Motor neuron (in vitro differentiated cells): Measurements from ENCODE around the gene SHROOM1. TPM values are rescaled to one million over a fixed set of nuclear protein-coding genes. Genes with fewer than 3 reads are reported as not detected.
A peak's percentile ranks its signal among the peaks of the same experiment; 100 is the strongest.

Experiments used
- ATAC-seq, 8 experiments: fragments of 200-7000 bp; cut with Tn5 transposase; replicated peaks in 6 of 8; 2 replicates each; pipeline ENCODE4 v1.8.0; 2021; ENCODE audit warnings: mild to moderate bottlenecking in 8 of 8, moderate library complexity in 8 of 8
- H3K27ac ChIP-seq, 2 donors: fragments of 250-450 bp; sonication (Bioruptor Pico); 2 replicates each; pipeline ENCODE4 v1.9.0; 2021; ENCODE audit warnings: antibody characterized with exemption in 2 of 2, mild to moderate bottlenecking in 2 of 2, moderate library complexity in 1 of 2
- H3K4me1 ChIP-seq, 2 donors: fragments of 250-450 bp; sonication (Bioruptor Pico); replicated peaks in 1 of 2; 2 replicates each; pipeline ENCODE4 v1.6.1; 2021; ENCODE audit warnings: antibody characterized with exemption in 2 of 2, mild to moderate bottlenecking in 2 of 2, moderate library complexity in 1 of 2
- H3K4me3 ChIP-seq, 5 donors: fragments of 250-450 bp; sonication (Bioruptor Pico); 2 replicates each; pipeline ENCODE4 v1.9.0; 2021; ENCODE audit warnings: antibody characterized with exemption in 5 of 5, mild to moderate bottlenecking in 5 of 5, moderate library complexity in 4 of 5
- WGBS, 10 experiments: fragments of 450-650 bp; shearing (Covaris generic); methylation state at CpG; one replicate each; pipeline ENCODE4 v1.0.0; 2022; 5-methylcytosine and 5-hydroxymethylcytosine counted together
- in situ Hi-C, 9 experiments: fragments of 400-800 bp; cut with MboI; loops; one replicate each; pipeline ENCODE4 v1.15.0; 2021; ENCODE audit warnings: low sequenced_read_pairs in 9 of 9, low pct_unique_long_range_greater_than_20kb in 2 of 9; ENCODE audit not compliant: unreplicated experiment in 9 of 9
- total RNA-seq, 8 experiments: library from RNA; unstranded; fragments of 300-600 nt; gene quantifications; 2 replicates each; pipeline versions ENCODE4 v1.2.3 to v1.2.4, GENCODE V29; 2022

SHROOM1 gene
- total RNA-seq, 8 experiments from 2014 or later, result 0.52 to 11.6 (median 2.2) TPM

DNA sequence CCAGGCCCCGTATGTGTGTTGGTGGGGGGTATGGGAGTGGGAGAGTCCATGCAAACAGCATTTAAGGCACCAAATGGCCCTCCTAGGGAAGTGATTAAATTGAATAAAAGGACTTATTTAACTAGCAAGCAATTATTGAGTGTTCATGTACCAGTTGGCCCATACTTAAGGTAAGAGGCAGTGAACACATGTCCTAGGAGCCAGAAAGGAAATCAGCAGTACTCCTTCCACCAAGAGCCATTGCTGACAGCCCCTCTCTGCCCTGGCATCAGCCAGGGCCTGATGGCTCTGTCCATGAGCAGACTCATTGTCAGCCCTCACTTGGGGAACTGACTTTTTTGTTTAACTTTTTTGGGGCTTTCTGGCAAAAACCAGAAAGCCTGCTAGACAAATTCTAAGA, 10.4 kb upstream of the SHROOM1 start:
- in situ Hi-C loops, result no loop called here
- no peak overlapping the region for H3K27ac ChIP-seq
- ATAC-seq, result no peak
- no peaks in the 10 kb centered on the region for H3K4me1 ChIP-seq
- WGBS, 10 experiments, result 11 to 100% (median 80%) methylated on average over 1 of the region's 1 CpG; no CpG with 5 or more reads in 5 of the 10 experiments
- H3K4me3 ChIP-seq, result no peak overlapping the region

DNA sequence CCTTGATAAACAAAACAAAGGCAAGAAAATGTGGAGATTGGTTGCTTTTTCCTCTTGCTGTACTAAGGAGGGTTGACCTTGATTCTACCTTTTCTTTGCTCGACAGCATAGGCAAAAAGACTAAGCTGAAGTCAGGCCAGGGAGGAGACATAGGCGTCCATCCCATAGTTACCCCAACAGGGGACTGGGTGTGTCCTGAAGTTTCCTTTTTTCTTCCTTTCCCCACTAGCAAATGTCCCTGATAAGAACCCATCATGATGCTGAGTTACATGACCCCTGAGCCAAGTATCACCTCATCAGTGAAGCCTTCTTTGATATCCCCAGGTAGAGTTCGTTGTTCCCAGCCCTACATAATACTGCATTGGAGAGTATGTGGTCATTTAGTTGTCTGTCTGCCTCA, 9.9 kb upstream of the SHROOM1 start:
- in situ Hi-C loops, result no loop called here
- no peak for ATAC-seq
- no peaks in the 10 kb centered on the region for H3K4me1 ChIP-seq
- WGBS, 10 experiments, result 0 to 92% (median 79%) methylated on average over 1 to 3 of the region's 3 CpGs; no CpG with 5 or more reads in 2 of the 10 experiments
- no peak overlapping the region for H3K4me3 ChIP-seq
- H3K27ac ChIP-seq, result no peak overlapping the region

GRCh38 chr5:132839426-132840301, 9.2 kb upstream of the SHROOM1 start:
- in situ Hi-C loops, result no loop called here
- ATAC-seq, result peak in 4 of 8 experiments; percentile 27 to 74 (median 50)
- Histone ChIP-seq H3K4me3 (no peak overlapping the region), H3K4me1 (no peaks in the 10 kb centered on the region), H3K27ac (no peak overlapping the region)
- WGBS, 10 experiments, result 44 to 90% (median 67%) methylated on average over 1 to 6 of the region's 8 CpGs; no CpG with 5 or more reads in 1 of the 10 experiments

- Histone ChIP-seq H3K4me3 (no peak overlapping the region), H3K27ac (no peak overlapping the region), H3K4me1 (no peaks in the 10 kb centered on the region)
- in situ Hi-C loops, result no loop called here
- no peak for ATAC-seq
- WGBS, 10 experiments, result 53 to 100% (median 74%) methylated on average over 1 to 3 of the region's 3 CpGs; no CpG with 5 or more reads in 4 of the 10 experiments
These were observed 8.3 kb upstream of the SHROOM1 start for GRCh38 chr5:132838516-132839282.

DNA sequence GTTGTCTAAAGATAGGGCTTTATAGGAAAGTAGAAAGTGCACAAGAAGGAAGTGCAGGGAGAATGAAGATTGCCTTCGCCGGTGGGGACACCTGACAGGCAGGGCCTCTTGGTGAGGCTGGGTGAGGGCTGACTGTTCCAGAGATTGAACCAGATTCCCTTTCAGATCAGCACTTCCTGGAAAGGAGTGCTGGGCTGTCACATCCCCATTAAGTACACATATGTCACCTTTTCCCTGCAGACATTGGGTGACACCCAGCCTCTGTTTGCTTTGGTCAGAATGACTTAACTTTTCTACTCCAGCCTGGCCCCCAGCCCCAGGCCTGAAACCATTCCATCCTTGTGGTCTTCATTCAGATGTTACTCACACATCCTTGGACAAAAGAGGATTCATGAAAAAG, 7.4 kb upstream of the SHROOM1 start:
- peak in 3 of 8 experiments; percentile 17 to 28 (median 26) for ATAC-seq
- WGBS, 10 experiments, result 60 to 75% (median 72%) methylated on average over 2 of the region's 2 CpGs; no CpG with 5 or more reads in 6 of the 10 experiments
- in situ Hi-C loops, result no loop called here
- H3K4me1 ChIP-seq, result no peaks in the 10 kb centered on the region
- H3K27ac ChIP-seq, result no peak overlapping the region
- no peak overlapping the region for H3K4me3 ChIP-seq

GRCh38 chr5:132836852-132837251, 6.4 kb upstream of the SHROOM1 start:
- in situ Hi-C loops, result no loop called here
- no peak overlapping the region for H3K27ac ChIP-seq
- no peak overlapping the region for H3K4me3 ChIP-seq
- ATAC-seq, result no peak
- H3K4me1 ChIP-seq, result no peaks in the 10 kb centered on the region
- WGBS, 10 experiments, result 86 to 100% (median 100%) methylated on average over 1 of the region's 1 CpG; no CpG with 5 or more reads in 6 of the 10 experiments

DNA sequence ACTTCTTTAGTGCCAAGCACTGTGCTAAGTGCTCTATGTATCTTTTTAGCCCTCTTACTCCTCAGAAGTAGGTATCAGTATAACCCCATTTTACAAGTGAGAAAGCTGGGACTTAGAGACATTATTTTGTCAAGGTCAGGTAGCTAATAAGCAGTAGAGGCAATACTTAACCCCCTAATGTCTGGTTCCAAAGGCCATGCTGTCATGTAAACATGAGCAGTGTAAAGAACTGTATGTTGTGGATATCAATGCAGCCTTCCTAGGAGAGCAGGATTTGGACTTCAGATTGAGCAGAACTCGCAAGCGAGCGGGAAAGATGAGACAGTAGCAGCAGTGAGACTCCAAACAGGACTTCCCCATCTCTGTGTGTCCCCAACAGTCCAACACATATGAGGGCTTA, 3.6 kb upstream of the SHROOM1 start:
- H3K27ac ChIP-seq, result no peak overlapping the region
- no peak for ATAC-seq
- H3K4me1 ChIP-seq, result no peaks in the 10 kb centered on the region
- H3K4me3 ChIP-seq, result no peak overlapping the region
- WGBS, 10 experiments, result 68 to 100% (median 94%) methylated on average over 1 to 3 of the region's 3 CpGs; no CpG with 5 or more reads in 2 of the 10 experiments
- in situ Hi-C loops, result no loop called here

GRCh38 chr5:132832612-132833011, 2.2 kb upstream of the SHROOM1 start:
- in situ Hi-C loops, result no loop called here
- Histone ChIP-seq H3K4me3 (no peak overlapping the region), H3K4me1 (no peaks in the 10 kb centered on the region), H3K27ac (no peak overlapping the region)
- 40 to 100% (median 70%) methylated on average over 1 to 4 of the region's 5 CpGs; no CpG with 5 or more reads in 1 of the 10 experiments for WGBS, 10 experiments
- no peak for ATAC-seq

DNA sequence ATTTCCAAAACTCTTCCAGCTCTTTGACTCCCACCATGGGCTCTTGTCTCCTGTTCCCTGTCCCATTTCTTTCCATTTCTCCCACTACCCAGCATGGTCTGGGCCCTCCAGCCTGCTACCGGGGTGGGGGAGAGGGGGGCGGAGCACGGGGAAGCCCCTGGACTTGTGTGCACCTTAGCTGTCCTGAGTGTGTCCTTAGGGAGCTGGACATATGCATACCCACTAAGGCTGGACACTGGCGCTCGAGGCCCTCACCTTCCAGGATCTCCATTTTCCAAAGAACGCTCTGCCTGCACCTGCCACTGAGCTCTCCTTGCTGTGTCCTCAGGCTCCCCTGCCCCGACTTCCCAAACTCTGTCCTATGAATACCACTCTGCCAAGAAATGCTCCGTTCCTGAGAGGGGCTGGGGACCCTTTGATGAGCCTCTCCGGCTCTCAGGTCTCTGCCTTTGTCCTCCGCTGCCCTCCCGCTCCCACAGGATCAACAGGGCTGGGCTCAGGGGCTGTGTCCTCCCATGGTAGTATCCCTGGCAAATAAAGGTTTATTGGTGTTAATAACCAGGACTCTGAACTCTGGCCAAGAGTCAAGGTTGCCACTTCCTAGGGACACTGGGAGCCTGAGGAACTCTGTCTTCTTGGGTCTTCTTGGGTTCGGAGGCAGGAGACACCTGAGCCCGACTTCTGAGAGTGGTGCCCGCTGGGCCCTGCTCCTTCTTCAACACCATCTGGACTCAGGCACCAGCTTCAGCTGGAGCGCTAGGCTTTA, 831 bp upstream of the SHROOM1 start:
- Histone ChIP-seq H3K27ac (no peak overlapping the region), H3K4me1 (no peaks in the 10 kb centered on the region), H3K4me3 (peak overlapping the region in 1 of 5 donors; percentile 56)
- no peak for ATAC-seq
- 80 to 100% (median 92%) methylated on average over 1 to 5 of the region's 15 CpGs; no CpG with 5 or more reads in 6 of the 10 experiments for WGBS, 10 experiments
- in situ Hi-C loops, result no loop called here

DNA sequence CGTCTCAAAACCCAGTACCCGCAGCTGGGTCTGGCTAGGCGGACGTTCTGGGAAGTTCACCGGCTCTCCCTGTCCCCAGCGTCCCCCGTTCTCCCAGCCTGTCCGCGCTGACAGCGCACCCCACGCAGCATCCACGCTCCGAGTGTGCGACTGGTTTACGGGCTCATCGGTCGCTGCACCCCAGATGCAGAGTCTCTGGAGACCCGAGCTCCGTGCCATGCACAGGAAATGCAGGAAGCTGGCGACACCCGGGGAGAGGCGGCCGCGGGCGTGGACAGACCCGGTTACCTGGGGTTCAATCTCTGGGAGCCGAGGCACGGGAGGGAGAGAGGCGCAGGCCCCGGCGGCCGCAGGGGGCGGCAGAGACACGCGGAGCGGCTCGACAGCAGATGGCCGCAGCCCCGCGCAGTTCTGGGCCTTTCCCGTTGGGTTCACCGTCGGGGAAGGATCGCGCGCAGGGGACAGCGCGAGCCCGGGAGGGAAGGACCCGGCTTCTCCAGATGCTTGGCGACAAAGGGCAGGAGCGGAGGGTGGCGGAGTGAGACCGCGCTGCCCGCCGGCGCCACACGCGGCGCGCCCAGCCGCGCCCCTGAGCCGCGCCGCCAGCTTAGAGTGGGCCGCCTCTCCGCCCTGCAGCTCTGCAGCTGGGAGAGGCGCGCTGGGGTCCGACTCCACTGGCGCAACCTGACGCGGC, 558 bp downstream of the SHROOM1 start:
- WGBS, 10 experiments, result 13 to 48% (median 22%) methylated on average over 3 to 9 of the region's 75 CpGs; no CpG with 5 or more reads in 6 of the 10 experiments
- Histone ChIP-seq H3K4me1 (peaks cover 0 to 5% of the 10 kb centered on the region in 2 donors), H3K4me3 (peak overlapping the region; percentile 42 to 56 (median 44)), H3K27ac (peak overlapping the region in 1 of 2 donors; percentile 15)
- peak; percentile 85 to 96 (median 89) for ATAC-seq
- in situ Hi-C loops, result no loop called here

GRCh38 chr5:132828846-132829494, 1.5 kb downstream of the SHROOM1 start:
- 60 to 100% (median 92%) methylated on average over 1 to 3 of the region's 4 CpGs; no CpG with 5 or more reads in 4 of the 10 experiments for WGBS, 10 experiments

More at GRCh38 chr5:132828846-132829494, 1.5 kb downstream of the SHROOM1 start:
- Histone ChIP-seq H3K4me1 (peaks cover 0 to 5% of the 10 kb centered on the region in 2 donors), H3K4me3 (no peak overlapping the region), H3K27ac (no peak overlapping the region)
- no peak for ATAC-seq
- in situ Hi-C loops, result no loop called here
